GM18861 (cell line): ENCODE results near the gene TYW5.

Experiments used
- ATAC-seq: cut with Tn5 transposase; IDR thresholded peaks from one replicate; pipeline ENCODE4 v1.9.1; 2021; ENCODE audit not compliant: unreplicated experiment

Gene TYW5, protein sequence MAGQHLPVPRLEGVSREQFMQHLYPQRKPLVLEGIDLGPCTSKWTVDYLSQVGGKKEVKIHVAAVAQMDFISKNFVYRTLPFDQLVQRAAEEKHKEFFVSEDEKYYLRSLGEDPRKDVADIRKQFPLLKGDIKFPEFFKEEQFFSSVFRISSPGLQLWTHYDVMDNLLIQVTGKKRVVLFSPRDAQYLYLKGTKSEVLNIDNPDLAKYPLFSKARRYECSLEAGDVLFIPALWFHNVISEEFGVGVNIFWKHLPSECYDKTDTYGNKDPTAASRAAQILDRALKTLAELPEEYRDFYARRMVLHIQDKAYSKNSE

GRCh38 chr2:199955339-199956061, at the start of gene TYW5, which contains the start of gene MAIP1:
TSS of gene TYW5 (minus strand) at chr2:199955491. CDS start at chr2:199955470, 21 bp downstream.
TSS of gene MAIP1 (plus strand) at chr2:199955582. CDS start at chr2:199955799, 217 bp downstream.
- ATAC-seq, result peak; percentile 72

DNA sequence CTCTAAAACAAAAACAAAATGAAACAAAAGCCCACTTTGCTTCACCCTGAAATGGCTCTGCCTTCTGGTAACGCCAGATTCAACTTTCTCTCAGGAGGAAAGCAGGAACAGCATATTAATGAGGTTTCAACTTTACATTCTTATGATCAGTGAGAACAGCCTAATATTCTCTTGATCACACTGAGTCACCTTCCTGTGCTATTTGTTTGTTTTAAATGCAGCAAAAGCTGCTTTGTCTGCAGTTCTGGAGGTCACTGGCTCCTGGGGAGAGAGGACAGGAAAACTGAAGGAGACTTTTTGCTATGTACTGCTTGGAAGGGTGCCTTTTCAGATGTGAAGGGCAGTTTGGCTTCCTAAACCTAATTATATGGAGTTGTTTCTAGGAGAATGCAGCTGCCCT, 48.2 kb upstream of the TYW5 start:
- ATAC-seq, result no peak

- no peak for ATAC-seq
Measured at GRCh38 chr2:200000444-200001163, 45.3 kb upstream of the TYW5 start.

DNA sequence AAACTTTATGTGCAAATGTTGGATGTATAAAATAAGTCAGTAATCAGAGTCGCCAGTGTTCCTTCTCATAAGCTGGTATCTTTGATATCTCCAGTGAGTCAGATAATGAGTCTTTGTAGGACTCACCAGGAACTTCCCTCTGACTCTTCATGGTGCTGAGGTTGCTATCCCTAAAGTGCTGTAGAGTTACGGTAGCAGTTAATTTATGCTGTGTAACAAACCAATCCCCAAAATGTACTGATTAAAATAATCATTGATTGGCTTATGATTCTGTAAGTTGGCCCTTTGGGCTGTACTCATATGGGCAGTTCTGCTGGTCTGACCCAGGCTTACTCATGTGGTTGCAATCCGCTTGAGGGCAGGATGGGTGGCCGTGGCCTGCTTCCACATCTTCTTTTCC, 43.9 kb upstream of the TYW5 start:
- ATAC-seq, result no peak

GRCh38 chr2:199997296-199997695, 42.0 kb upstream of the TYW5 start:
- no peak for ATAC-seq

- ATAC-seq, result no peak
Measured at GRCh38 chr2:199994896-199995295, 39.6 kb upstream of the TYW5 start.

- ATAC-seq, result no peak
Measured at GRCh38 chr2:199994371-199994770, 39.1 kb upstream of the TYW5 start.

- ATAC-seq, result no peak
Measured at GRCh38 chr2:199992296-199992695, 37.0 kb upstream of the TYW5 start.

GRCh38 chr2:199991691-199992090, 36.4 kb upstream of the TYW5 start:
- no peak for ATAC-seq

DNA sequence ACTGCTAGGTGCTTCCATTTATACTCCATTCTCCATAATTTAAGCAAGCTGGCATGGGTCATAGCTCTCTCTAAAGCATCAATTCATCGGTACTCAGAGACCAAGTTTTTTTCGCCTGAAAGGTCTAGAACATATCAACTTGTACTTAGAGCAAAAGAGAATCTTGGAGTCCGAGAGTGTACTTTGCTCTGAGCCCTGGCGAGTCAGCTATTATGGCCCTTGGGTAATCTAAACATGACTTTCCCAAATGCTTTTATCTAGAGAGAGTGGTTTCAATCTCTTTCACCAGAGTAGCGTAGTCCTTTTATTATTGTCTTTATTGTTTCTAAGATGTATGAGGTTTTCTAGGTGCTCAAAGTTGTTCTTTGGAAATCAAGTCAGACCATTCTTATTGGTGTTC, 34.5 kb upstream of the TYW5 start:
- ATAC-seq, result no peak

DNA sequence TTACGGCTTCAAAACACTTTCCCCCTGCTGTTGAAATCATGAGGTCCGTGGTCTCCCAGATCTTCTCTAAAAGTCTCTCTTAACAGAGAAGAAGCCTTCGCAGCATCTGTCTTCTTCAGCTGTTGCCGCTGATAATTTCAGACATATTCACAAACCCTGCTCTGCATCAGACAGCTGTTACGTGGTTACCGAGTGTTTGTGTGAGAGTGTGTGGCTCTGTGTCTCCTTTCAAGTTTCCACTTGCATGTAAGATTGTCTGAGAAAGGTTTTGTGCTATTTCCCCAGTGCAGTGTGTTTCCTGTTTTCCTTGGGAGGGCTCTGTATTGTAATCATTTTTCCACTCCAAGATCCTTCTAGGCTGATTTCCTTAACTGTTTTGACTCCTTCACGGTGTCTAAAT, 32.9 kb upstream of the TYW5 start:
- no peak for ATAC-seq

DNA sequence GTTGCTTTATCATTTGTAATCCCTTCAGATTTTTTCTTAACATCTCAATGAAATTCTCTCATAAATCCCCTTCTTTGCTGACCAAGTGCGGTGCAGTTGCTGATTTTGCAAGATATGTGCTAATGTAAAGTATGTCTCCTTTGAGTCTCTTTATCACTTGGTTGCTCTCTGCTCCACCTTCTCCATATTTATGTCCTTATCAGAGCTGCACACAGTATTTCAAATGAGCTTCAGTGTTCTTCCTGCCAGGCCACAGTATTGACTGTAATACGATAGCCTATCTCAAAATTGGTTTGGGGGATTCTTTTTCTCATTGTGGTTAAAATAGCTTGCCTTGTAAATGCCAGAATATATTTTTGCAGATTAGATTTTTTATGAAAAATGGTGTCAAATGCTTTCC, 32.3 kb upstream of the TYW5 start:
- ATAC-seq, result no peak

- peak; percentile 59 for ATAC-seq
Measured at GRCh38 chr2:199985625-199986207, 30.4 kb upstream of the TYW5 start.

- no peak for ATAC-seq
Measured at GRCh38 chr2:199984755-199985154, 29.5 kb upstream of the TYW5 start.

GRCh38 chr2:199984159-199984558, 28.9 kb upstream of the TYW5 start:
- no peak for ATAC-seq

DNA sequence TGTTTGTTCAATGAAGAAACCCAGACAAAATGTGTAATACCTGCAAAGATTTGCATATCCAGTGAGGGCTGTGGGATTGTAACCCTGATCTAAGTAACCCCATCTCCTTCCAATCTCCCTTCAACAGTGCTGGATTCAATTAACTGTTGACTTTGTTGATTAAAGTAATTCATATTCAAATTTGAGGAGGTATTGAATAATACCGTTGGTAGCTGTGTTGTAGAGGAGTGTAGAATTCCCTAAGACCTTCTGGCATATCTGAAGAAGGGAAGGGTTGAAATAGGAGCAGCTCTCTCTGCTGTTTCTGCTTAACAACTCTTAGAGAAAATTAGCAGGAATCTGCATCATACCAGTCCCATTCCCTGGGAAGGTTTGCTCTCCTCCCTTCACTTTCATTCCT, 28.2 kb upstream of the TYW5 start:
- ATAC-seq, result no peak

GRCh38 chr2:199982126-199982843, 27.0 kb upstream of the TYW5 start:
- no peak for ATAC-seq

GRCh38 chr2:199979832-199980628, 24.7 kb upstream of the TYW5 start:
- no peak for ATAC-seq

GRCh38 chr2:199979398-199979797, 24.1 kb upstream of the TYW5 start:
- no peak for ATAC-seq

GRCh38 chr2:199977984-199978415, 22.7 kb upstream of the TYW5 start:
- ATAC-seq, result peak; percentile 76
